SW480 (cell line): ENCODE data around the gene AMZ1.
"Not testable (repeated sequence)": the region's sequence is repeated elsewhere in the genome, so short reads cannot be mapped to it uniquely, and the experiment has no call there.

Experiments used
- DNase-seq: peaks from one replicate; pipeline ENCODE4 v3.0.0-alpha.2; 2016; ENCODE audit warnings: low spot score

The AMZ1 gene

GRCh38 chr7:2670171-2670570, 17.8 kb upstream of the AMZ1 start:
- DNase-seq, result no peak

- peak; percentile 79 for DNase-seq
Measured at GRCh38 chr7:2670720-2671391, 17.1 kb upstream of the AMZ1 start.

- not testable (repeated sequence) for DNase-seq
Measured at GRCh38 chr7:2673214-2673613, 14.8 kb upstream of the AMZ1 start.

GRCh38 chr7:2673934-2674333, 14.1 kb upstream of the AMZ1 start:
- no peak for DNase-seq

- no peak for DNase-seq
Measured at GRCh38 chr7:2675256-2675764, 12.7 kb upstream of the AMZ1 start.

GRCh38 chr7:2676576-2676975, 11.4 kb upstream of the AMZ1 start:
- DNase-seq, result not testable (repeated sequence)

GRCh38 chr7:2678454-2678853, 9.5 kb upstream of the AMZ1 start:
- DNase-seq, result not testable (repeated sequence)

GRCh38 chr7:2679135-2680127, 8.6 kb upstream of the AMZ1 start:
- DNase-seq, result not testable (repeated sequence)

GRCh38 chr7:2680256-2680655, 7.7 kb upstream of the AMZ1 start:
- DNase-seq, result no peak

GRCh38 chr7:2680792-2681490, 7.1 kb upstream of the AMZ1 start:
- DNase-seq, result peak; percentile 72

GRCh38 chr7:2681929-2682799, 5.8 kb upstream of the AMZ1 start:
- DNase-seq, result no peak

GRCh38 chr7:2684501-2684900, 3.5 kb upstream of the AMZ1 start:
- no peak for DNase-seq

GRCh38 chr7:2686101-2686500, 1.9 kb upstream of the AMZ1 start:
- no peak for DNase-seq

GRCh38 chr7:2687338-2687869, 598 bp upstream of the AMZ1 start:
- DNase-seq, result peak; percentile 33

GRCh38 chr7:2688409-2689342, 674 bp downstream of the AMZ1 start:
- DNase-seq, result no peak

- no peak for DNase-seq
Measured at GRCh38 chr7:2689343-2689847, 1.4 kb downstream of the AMZ1 start.

GRCh38 chr7:2689951-2690705, 2.1 kb downstream of the AMZ1 start:
- DNase-seq, result no peak

GRCh38 chr7:2691011-2691707, 3.2 kb downstream of the AMZ1 start:
- DNase-seq, result no peak
